ENCODE data around the gene FRMD4A. TPM values are rescaled to one million over a fixed set of nuclear protein-coding genes. Genes with fewer than 3 reads are reported as not detected.

The FRMD4A gene
- total and polyA plus RNA-seq, 10 of the 15 experiments (the other 5 are each of a cell fraction or from before 2014, with no cell fraction given): 17.8 to 75.2 (median 39.1) TPM

DNA sequence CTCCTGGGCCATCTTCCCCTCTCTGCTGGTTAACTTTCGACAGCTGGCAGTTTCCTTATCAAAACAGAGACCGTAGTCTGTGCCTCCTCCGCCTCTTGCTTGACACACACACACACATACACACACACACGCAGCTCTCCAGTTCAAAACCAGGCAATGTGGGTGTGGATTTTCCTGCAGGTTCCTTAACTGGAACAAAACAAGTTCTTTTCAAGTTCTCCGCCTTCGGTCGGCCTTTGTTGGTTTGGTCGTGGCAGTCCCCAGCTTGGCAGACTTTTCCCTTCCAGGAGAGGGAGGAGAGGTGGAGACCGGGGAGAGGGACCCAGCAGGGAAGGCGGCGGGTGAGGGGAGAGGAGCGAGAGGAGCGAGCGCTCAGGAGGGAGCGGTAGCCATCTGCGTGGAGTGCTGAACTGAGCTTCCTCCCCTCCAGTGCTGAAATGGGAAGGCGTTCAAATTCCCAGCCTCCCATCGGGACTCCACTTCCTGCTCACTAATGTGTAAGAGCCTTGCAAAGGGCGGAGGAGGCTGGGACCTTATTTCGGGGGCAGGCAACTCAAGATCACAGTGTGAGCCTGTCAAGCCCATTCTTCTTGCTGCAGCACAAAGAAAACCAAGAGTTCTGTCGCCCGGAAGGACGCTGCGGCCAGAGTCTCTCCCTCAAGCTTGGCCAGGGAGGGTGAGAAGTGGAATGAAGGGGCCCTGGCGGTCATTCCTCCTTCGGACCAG lies 623.4 kb downstream of the FRMD4A start (continued):
- TF ChIP-seq, protein P1, sequence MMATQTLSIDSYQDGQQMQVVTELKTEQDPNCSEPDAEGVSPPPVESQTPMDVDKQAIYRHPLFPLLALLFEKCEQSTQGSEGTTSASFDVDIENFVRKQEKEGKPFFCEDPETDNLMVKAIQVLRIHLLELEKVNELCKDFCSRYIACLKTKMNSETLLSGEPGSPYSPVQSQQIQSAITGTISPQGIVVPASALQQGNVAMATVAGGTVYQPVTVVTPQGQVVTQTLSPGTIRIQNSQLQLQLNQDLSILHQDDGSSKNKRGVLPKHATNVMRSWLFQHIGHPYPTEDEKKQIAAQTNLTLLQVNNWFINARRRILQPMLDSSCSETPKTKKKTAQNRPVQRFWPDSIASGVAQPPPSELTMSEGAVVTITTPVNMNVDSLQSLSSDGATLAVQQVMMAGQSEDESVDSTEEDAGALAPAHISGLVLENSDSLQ (IDR thresholded peaks at IDR 0.05): no peak
- no peak for TF ChIP-seq EZH2 (IDR thresholded peaks at IDR 0.05; ENCODE audit: borderline replicate concordance, control insufficient read depth, low read depth, low read length)
- TF ChIP-seq TCF7 (IDR thresholded peaks at IDR 0.05; ENCODE audit: borderline replicate concordance): no peak
- TF ChIP-seq ZBED1 (IDR thresholded peaks at IDR 0.05; ENCODE audit: borderline replicate concordance): 0 out of 2 replicates have a peak, but pooled peaks have one; percentile 72
- peak; percentile 83 for TF ChIP-seq EED (IDR thresholded peaks at IDR 0.05; ENCODE audit: low read depth)
- no peak for TF ChIP-seq STAT3 (IDR thresholded peaks at IDR 0.05; ENCODE audit: low read depth, low read length)
- TF ChIP-seq CREB1 (IDR thresholded peaks at IDR 0.05; ENCODE audit: low read depth): no peak
- TF ChIP-seq CHD2 (IDR thresholded peaks at IDR 0.05; ENCODE audit: borderline replicate concordance, low read depth, low read length): no peak
- TF ChIP-seq IRF5 (IDR thresholded peaks at IDR 0.05; ENCODE audit: borderline replicate concordance): no peak
- peak; percentile 76; the same call in 1 of the 2 replicates for TF ChIP-seq MLLT1 (IDR thresholded peaks at IDR 0.05)
- no peak for TF ChIP-seq CBFB (IDR thresholded peaks at IDR 0.05; ENCODE audit: low read depth)
- no peak for TF ChIP-seq ZNF687 (IDR thresholded peaks at IDR 0.05)
- no peak for TF ChIP-seq JUNB (IDR thresholded peaks at IDR 0.05)
- no peak for TF ChIP-seq SMC3 (IDR thresholded peaks at IDR 0.05; ENCODE audit: borderline replicate concordance, low read length)
- TF ChIP-seq PML (IDR thresholded peaks at IDR 0.05; ENCODE audit: low read length): peak; percentile 39; the same call in 1 of the 2 replicates
- no peak for TF ChIP-seq HDGF (IDR thresholded peaks at IDR 0.05)
- peak; percentile 57; the same call in 1 of the 2 replicates for TF ChIP-seq TAF1 (IDR thresholded peaks at IDR 0.05; ENCODE audit: borderline replicate concordance, low read depth, low read length)
- TF ChIP-seq IRF3 (IDR thresholded peaks at IDR 0.05): no peak
- TF ChIP-seq NBN (IDR thresholded peaks at IDR 0.05): peak; percentile 16; the same call in 1 of the 2 replicates
- no peak for TF ChIP-seq NRF1 (conservative IDR thresholded peaks at IDR 0.05; ENCODE audit: low read depth, low read length)
- TF ChIP-seq WRNIP1 (IDR thresholded peaks at IDR 0.05; ENCODE audit: borderline replicate concordance, low read depth, low read length): no peak
- TF ChIP-seq KLF5 (IDR thresholded peaks at IDR 0.05; ENCODE audit: partially characterized antibody): no peak
- no peak for TF ChIP-seq HDAC2 (IDR thresholded peaks at IDR 0.05)
- TF ChIP-seq POU2F2 (IDR thresholded peaks at IDR 0.05; ENCODE audit: borderline replicate concordance, low read depth, low read length): no peak

Data from GM12878 (cell line).